ENCODE results near the gene RAD9A. TPM values are rescaled to one million over a fixed set of nuclear protein-coding genes. Genes with fewer than 3 reads are reported as not detected.

Gene RAD9A
- total and polyA plus RNA-seq, 2 of the 4 experiments (the other 2 are of a cell fraction): 2.0 to 10.3 TPM

- ATAC-seq (ENCODE audit: low read depth): no peak
- dilution Hi-C loops (cut with HindIII; ENCODE audit: low sequenced_read_pairs, unreplicated experiment): no loop called here
- TF ChIP-seq RCOR1 (IDR thresholded peaks at IDR 0.05; ENCODE audit: insufficient replicate concordance, low read length): no peak
- TF ChIP-seq SMC3 (IDR thresholded peaks at IDR 0.05; ENCODE audit: low read depth, low read length): no peak
- TF ChIP-seq RAD21 (IDR thresholded peaks at IDR 0.05; ENCODE audit: low read length): no peak
- no peak for TF ChIP-seq MXI1 (IDR thresholded peaks at IDR 0.05; ENCODE audit: borderline replicate concordance, low read depth, low read length)
- no peak for TF ChIP-seq CHD1 (IDR thresholded peaks at IDR 0.05; ENCODE audit: low read depth, low read length)
- TF ChIP-seq NFE2L2 (IDR thresholded peaks at IDR 0.05; ENCODE audit: low read depth, low read length): no peak
- TF ChIP-seq BHLHE40 (IDR thresholded peaks at IDR 0.05; ENCODE audit: low read depth, low read length): no peak
- TF ChIP-seq, protein P1, sequence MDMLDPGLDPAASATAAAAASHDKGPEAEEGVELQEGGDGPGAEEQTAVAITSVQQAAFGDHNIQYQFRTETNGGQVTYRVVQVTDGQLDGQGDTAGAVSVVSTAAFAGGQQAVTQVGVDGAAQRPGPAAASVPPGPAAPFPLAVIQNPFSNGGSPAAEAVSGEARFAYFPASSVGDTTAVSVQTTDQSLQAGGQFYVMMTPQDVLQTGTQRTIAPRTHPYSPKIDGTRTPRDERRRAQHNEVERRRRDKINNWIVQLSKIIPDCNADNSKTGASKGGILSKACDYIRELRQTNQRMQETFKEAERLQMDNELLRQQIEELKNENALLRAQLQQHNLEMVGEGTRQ (IDR thresholded peaks at IDR 0.05; ENCODE audit: low read depth, low read length): no peak
- TF ChIP-seq RFX5 (IDR thresholded peaks at IDR 0.05; ENCODE audit: low read depth, low read length): no peak
- no peak for TF ChIP-seq CTCF (conservative IDR thresholded peaks at IDR 0.05; ENCODE audit: low read depth, low read length)
- TF ChIP-seq, protein P2, sequence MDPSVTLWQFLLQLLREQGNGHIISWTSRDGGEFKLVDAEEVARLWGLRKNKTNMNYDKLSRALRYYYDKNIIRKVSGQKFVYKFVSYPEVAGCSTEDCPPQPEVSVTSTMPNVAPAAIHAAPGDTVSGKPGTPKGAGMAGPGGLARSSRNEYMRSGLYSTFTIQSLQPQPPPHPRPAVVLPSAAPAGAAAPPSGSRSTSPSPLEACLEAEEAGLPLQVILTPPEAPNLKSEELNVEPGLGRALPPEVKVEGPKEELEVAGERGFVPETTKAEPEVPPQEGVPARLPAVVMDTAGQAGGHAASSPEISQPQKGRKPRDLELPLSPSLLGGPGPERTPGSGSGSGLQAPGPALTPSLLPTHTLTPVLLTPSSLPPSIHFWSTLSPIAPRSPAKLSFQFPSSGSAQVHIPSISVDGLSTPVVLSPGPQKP (IDR thresholded peaks at IDR 0.05; ENCODE audit: borderline replicate concordance, low read depth, low read length): no peak
- no peak for TF ChIP-seq POLR2A (IDR thresholded peaks at IDR 0.05; ENCODE audit: low read depth, low read length)
- no peak for TF ChIP-seq CEBPB (IDR thresholded peaks at IDR 0.05; ENCODE audit: low read depth, low read length)
- TF ChIP-seq FOS (IDR thresholded peaks at IDR 0.05; ENCODE audit: low read depth, low read length): no peak
- TF ChIP-seq MAFK (IDR thresholded peaks at IDR 0.05; ENCODE audit: low read depth, low read length): no peak
Measured at GRCh38 chr11:67418476-67419281, 26.9 kb downstream of the RAD9A start.

More at GRCh38 chr11:67418476-67419281, 26.9 kb downstream of the RAD9A start:
- Histone ChIP-seq H3K27me3 (ENCODE audit: control insufficient read depth, insufficient read depth, low read length) (peaks cover 6% of the 10 kb centered on the region), H3K4me1 (ENCODE audit: control insufficient read depth, insufficient read depth, low read length) (peaks cover 5% of the 10 kb centered on the region; the same call in 1 of the 2 replicates), H3K36me3 (ENCODE audit: control insufficient read depth, insufficient read depth, low read length) (no peaks in the 10 kb centered on the region), H3K27ac (ENCODE audit: insufficient read depth, low read length) (no peak overlapping the region), H2BK120ac (ENCODE audit: low read depth, low read length) (no peak overlapping the region), H3K14ac (replicated peaks; ENCODE audit: low read depth, low read length) (no peak overlapping the region), H2BK20ac (ENCODE audit: low read depth, low read length) (no peak overlapping the region), H2BK5ac (ENCODE audit: low read depth, low read length, poor library complexity, severe bottlenecking) (no peak overlapping the region), H2AK5ac (ENCODE audit: low read depth, low read length) (no peak overlapping the region), H3K4me3 (ENCODE audit: insufficient read depth, low read depth, low read length) (no peak overlapping the region), H3K9me1 (ENCODE audit: insufficient read depth, low read length) (no peaks in the 10 kb centered on the region), H3K4ac (ENCODE audit: low read depth, low read length) (no peak overlapping the region), H4K8ac (ENCODE audit: low read depth in 2 of 2, low read length in 2 of 2) (no peak overlapping the region), H3K56ac (ENCODE audit: extremely low read depth, insufficient read depth, low read length) (no peak overlapping the region), H3K9ac (ENCODE audit: low read depth, low read length) (no peak overlapping the region), H4K20me1 (ENCODE audit: insufficient read depth, low read length) (no peaks in the 10 kb centered on the region), H3K79me1 (ENCODE audit: low read depth in 1 of 2, low read length in 2 of 2) (no peaks in the 10 kb centered on the region), H4K91ac (ENCODE audit: insufficient read depth, low read depth, low read length) (no peak overlapping the region), H2AK9ac (replicated peaks; ENCODE audit: low read depth, low read length, poor library complexity) (peak overlapping the region; percentile 76), H2AFZ (replicated peaks; ENCODE audit: low read length, poor library complexity) (no peak overlapping the region), H3K4me2 (ENCODE audit: low read depth, low read length) (no peak overlapping the region), H3K23ac (ENCODE audit: low read depth, low read length) (no peak overlapping the region), H3K9me3 (ENCODE audit: control insufficient read depth, insufficient read depth, low read length) (no peaks in the 10 kb centered on the region), H3K18ac (ENCODE audit: low read depth, low read length) (no peak overlapping the region), H4K5ac (ENCODE audit: low read depth, low read length) (no peak overlapping the region), H2BK15ac (ENCODE audit: low read depth, low read length) (no peak overlapping the region)
- POLR2A ChIA-PET (ENCODE audit: unreplicated experiment): no interaction called here
- CTCF ChIA-PET: interaction anchor here (0.5 kb wide), 1 partner anchor 60 kb away, joined by 3 read pairs; no protein-coding TSS in a partner anchor
- BruUV-seq (replicated peaks): no TSS peak
- in situ Hi-C loops (cut with MboI; ENCODE audit: low sequenced_read_pairs) (no loop called here), intact Hi-C loops (cut with micrococcal nuclease) (no loop called here)
- 80% methylated on average over 10 of the region's 26 CpGs; no CpG with 5 or more reads in 1 of the 2 experiments for WGBS, 2 experiments (ENCODE audit: extremely low coverage in 2 of 2, insufficient read length in 1 of 2)
- no peak for DNase-seq
